Lower leg skin (tissue), 3 donors: ENCODE results near the gene ANKUB1.

Source experiments
- CTCF ChIP-seq, 3 donors: fragments of 450-650 bp; IDR thresholded peaks; one replicate each; pipeline ENCODE4 v1.5.1; 2016; ENCODE audit warnings: antibody characterized with exemption in 3 of 3, mild to moderate bottlenecking in 3 of 3, moderate library complexity in 2 of 3
- POLR2A ChIP-seq, 2 donors: fragments of 450-650 bp; IDR thresholded peaks; one replicate each; pipeline ENCODE4 v1.6.1; 2016 to 2017; ENCODE audit warnings: antibody characterized with exemption in 2 of 2, mild to moderate bottlenecking in 1 of 2, moderate library complexity in 1 of 2

- TF ChIP-seq CTCF (IDR thresholded peaks at IDR 0.05), result no peak
- TF ChIP-seq POLR2A (IDR thresholded peaks at IDR 0.05), result no peak
Observed at GRCh38 chr3:149744606-149745005, 47.7 kb downstream of the ANKUB1 start.
